NT2/D1 (cell line): ENCODE data around the gene S1PR3.

ENCODE experiments used
- DNase-seq: peaks from one replicate; pipeline ENCODE4 v3.0.0-alpha.2; 2011; ENCODE audit warnings: low read depth, low spot score
- H3K27me3 ChIP-seq: 2 replicates; pipeline ENCODE4 v1.6.0; 2011; ENCODE audit warnings: mild to moderate bottlenecking; ENCODE audit not compliant: insufficient read length, insufficient read depth
- H3K36me3 ChIP-seq: 2 replicates; pipeline ENCODE4 v1.6.1; 2011; ENCODE audit warnings: mild to moderate bottlenecking, low read length, mixed read lengths; ENCODE audit not compliant: insufficient read depth, insufficient read length
- H3K4me1 ChIP-seq: 2 replicates; pipeline ENCODE4 v1.5.1; 2011; ENCODE audit not compliant: insufficient read depth, insufficient read length
- H3K4me3 ChIP-seq: 2 replicates; pipeline ENCODE4 v1.5.1; 2011; ENCODE audit warnings: low read depth; ENCODE audit not compliant: insufficient read length
- H3K9ac ChIP-seq: 2 replicates; pipeline ENCODE4 v1.6.0; 2011; ENCODE audit warnings: low read depth; ENCODE audit not compliant: insufficient read length
- H3K9me3 ChIP-seq: 2 replicates; pipeline ENCODE4 v1.5.1; 2011; ENCODE audit warnings: mild to moderate bottlenecking, low read length; ENCODE audit not compliant: insufficient read depth
- SUZ12 ChIP-seq: IDR thresholded peaks from 2 replicates; pipeline ENCODE4 v1.6.1; 2011; ENCODE audit not compliant: insufficient read length, insufficient read depth; ENCODE audit errors: extremely low read depth
- YY1 ChIP-seq: IDR thresholded peaks from 2 replicates; pipeline ENCODE4 v1.6.1; 2011; ENCODE audit not compliant: insufficient read length, insufficient read depth
- ZNF274 ChIP-seq: IDR thresholded peaks from 2 replicates; pipeline ENCODE4 v1.6.1; 2011; ENCODE audit warnings: mild to moderate bottlenecking, low read depth, low read length

The S1PR3 gene

DNA sequence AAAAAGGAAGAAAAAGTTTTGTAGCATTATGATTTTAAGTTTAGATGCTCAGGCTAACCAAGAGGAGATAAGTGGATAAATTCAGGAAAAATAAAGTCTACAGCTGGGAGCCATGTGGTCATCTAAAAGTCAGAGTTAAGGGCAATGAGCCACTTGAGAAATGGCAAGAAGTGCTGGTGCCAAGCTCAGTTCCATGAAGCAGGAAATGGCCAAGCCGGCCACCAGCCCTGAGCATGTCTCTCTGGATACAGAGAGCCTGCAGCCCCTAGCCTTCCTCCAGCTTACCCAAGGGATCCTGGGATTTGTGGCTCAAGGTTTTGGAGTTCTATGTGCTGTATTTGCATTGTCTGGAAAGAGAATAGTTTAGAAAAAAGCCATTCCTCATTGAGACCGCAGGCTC, 12.2 kb upstream of the S1PR3 start:
- no peak for TF ChIP-seq SUZ12
- no peak for TF ChIP-seq YY1
- no peak for TF ChIP-seq ZNF274
- Histone ChIP-seq H3K27me3 (no peaks in the 10 kb centered on the region), H3K4me3 (no peak overlapping the region), H3K9me3 (peaks cover 35% of the 10 kb centered on the region; the same call in 1 of the 2 replicates), H3K36me3 (no peaks in the 10 kb centered on the region), H3K4me1 (no peaks in the 10 kb centered on the region), H3K9ac (no peak overlapping the region)
- no peak for DNase-seq

DNA sequence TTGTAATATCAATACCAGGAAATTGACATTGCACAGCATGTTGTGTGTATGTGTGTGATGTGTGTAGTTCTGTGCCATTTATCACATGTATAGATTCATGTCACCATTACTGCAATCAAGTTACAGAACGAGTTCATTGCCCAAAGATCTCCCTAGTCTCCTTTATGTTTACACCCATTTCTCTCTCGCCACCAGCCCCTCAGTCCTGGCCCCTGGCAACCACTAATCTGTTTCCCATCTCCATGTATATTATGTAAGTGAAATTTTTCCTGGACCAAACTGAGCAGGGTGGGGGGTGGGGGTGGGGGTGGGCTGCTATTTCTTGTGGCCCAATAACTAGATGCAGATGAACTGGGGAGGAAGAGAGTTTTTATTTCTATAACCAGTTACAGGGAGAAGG, 11.5 kb upstream of the S1PR3 start:
- Histone ChIP-seq H3K9me3 (peaks cover 35% of the 10 kb centered on the region; the same call in 1 of the 2 replicates), H3K36me3 (no peaks in the 10 kb centered on the region)
- no peak for TF ChIP-seq YY1
- no peak for TF ChIP-seq ZNF274
- TF ChIP-seq SUZ12: no peak

DNA sequence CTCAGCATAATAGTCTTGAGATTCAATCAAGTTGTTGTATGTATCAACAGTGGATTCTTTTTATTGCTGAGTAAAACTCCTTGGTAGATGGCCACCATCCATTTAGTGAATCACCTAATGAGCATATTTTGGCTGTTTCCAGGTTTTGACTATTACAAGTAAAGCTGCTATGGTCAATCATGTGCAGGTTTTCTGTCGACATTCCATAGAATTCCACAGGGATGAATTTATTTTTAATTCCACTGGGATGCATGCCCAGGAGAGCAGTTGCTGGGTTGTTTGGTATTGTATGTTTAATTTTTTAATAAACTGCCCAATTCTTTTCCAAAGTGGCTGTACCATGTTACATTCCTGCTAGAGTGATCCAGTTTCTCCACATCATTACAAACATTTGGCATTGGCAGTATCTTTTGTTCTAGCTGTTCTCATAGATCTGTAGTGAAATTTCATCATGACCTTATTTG, 10.5 kb upstream of the S1PR3 start:
- Histone ChIP-seq H3K36me3 (no peaks in the 10 kb centered on the region), H3K9ac (no peak overlapping the region), H3K4me3 (no peak overlapping the region), H3K27me3 (no peaks in the 10 kb centered on the region), H3K9me3 (peaks cover 35% of the 10 kb centered on the region; the same call in 1 of the 2 replicates), H3K4me1 (no peaks in the 10 kb centered on the region)
- TF ChIP-seq YY1 (no peak), SUZ12 (no peak), ZNF274 (no peak)
- DNase-seq: no peak

More for the DNA sequence above, 11.5 kb upstream of the S1PR3 start:
- no peaks in the 10 kb centered on the region for H3K4me1 ChIP-seq
- DNase-seq: no peak
- H3K4me3 ChIP-seq: no peak overlapping the region
- H3K27me3 ChIP-seq: no peaks in the 10 kb centered on the region
- H3K9ac ChIP-seq: no peak overlapping the region

DNA sequence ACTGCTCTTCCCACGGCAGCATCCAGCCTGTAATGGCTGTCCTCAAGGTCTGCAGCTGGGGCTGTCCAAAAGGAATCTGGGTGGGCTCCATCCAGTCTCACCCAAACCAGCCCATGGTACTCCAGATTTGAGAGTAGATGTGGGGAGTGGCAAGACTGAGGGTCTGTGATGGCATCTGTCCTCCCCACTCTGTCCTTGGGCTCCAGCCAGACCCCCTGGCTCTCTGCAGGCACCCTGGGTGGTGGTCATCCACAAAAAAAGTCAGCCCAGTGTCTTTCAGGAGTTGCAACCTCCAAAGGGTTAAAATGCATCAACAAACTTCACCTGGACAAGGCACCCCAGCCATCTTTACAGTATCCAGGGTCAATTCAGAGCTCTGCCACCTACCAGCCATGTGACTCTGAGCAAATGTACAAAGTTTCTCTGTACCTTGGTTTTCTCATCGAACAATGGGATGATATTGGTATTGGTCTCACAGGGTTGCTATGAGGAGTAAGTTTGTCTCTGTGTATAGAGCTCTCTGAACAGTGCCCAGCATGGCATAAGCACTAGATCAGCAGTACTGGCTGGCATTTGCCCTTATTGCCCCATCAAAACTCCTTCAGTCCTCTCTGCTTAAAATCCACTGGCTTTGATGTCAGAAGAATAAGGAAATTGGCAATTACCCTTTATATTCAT, 7.3 kb upstream of the S1PR3 start:
- TF ChIP-seq SUZ12: no peak
- TF ChIP-seq YY1: no peak
- TF ChIP-seq ZNF274: no peak
- no peaks in the 10 kb centered on the region for H3K27me3 ChIP-seq
- H3K9ac ChIP-seq: no peak overlapping the region
- H3K4me1 ChIP-seq: no peaks in the 10 kb centered on the region
- DNase-seq: no peak
- H3K9me3 ChIP-seq: peaks cover 32% of the 10 kb centered on the region; the same call in 1 of the 2 replicates
- H3K4me3 ChIP-seq: no peak overlapping the region
- H3K36me3 ChIP-seq: no peaks in the 10 kb centered on the region

DNA sequence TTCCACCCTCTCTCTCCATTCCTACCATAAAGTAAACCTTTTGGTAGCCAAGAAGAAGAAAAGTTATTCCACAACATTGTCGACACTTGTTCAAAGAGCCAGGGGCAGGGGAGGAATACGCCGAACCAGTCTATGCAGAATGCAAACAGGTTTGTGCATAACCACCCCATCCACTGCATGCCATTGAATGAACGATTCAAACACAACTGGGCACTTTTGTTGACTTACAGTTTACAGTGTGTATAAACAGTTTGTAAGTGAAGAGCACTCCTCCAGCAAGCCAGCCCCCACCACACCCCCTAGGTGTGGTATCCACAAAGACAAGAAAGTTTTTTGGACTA, 6.8 kb upstream of the S1PR3 start:
- H3K36me3 ChIP-seq: no peaks in the 10 kb centered on the region
- H3K9ac ChIP-seq: no peak overlapping the region
- peaks cover 3% of the 10 kb centered on the region for H3K4me1 ChIP-seq
- H3K9me3 ChIP-seq: peaks cover 27% of the 10 kb centered on the region; the same call in 1 of the 2 replicates
- H3K4me3 ChIP-seq: no peak overlapping the region
- no peaks in the 10 kb centered on the region for H3K27me3 ChIP-seq
- no peak for DNase-seq
- TF ChIP-seq YY1 (no peak), SUZ12 (no peak), ZNF274 (no peak)

DNA sequence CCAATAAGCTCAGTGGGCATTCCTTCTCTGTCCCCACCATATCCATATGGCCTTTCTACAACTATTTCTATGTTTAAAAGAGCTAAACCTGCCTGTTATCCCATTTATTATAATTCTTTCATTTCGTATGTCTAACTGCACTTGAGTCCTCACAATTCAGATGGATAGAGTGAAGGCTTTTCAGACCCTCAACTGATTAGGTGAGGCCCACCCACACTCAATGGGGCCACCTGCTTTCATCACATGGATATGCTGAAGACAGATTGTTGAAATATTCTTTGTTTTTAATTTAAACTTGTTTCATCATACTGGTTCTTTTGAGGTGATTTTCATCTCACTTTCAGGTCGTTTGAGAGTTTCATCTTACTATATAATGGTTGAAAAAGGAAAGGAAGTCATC, 5.7 kb upstream of the S1PR3 start:
- TF ChIP-seq ZNF274 (no peak), SUZ12 (no peak), YY1 (no peak)
- no peak overlapping the region for H3K9ac ChIP-seq
- H3K27me3 ChIP-seq: no peaks in the 10 kb centered on the region
- no peak for DNase-seq
- H3K4me3 ChIP-seq: no peak overlapping the region
- H3K9me3 ChIP-seq: peaks cover 19% of the 10 kb centered on the region; the same call in 1 of the 2 replicates
- no peaks in the 10 kb centered on the region for H3K36me3 ChIP-seq
- peaks cover 5% of the 10 kb centered on the region for H3K4me1 ChIP-seq

DNA sequence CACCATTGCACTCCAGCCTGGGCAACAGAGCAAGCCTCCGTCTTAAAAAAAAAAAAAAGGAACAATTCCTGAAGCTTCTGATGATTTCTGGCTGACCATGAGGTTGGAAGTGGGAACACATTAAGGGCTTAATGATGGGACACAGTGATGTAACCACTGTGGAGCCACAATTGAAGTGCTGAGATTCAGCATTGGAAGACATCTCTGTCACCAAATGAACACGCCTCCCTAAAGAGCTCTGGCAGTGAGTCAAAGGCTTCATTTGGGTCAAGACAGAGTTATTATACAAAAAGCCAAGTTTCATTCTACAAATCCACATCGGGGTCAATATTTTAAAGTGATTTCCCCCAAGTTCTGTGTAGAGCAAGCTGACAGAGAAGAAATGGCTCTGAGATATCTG, 4.5 kb upstream of the S1PR3 start:
- peaks cover 7% of the 10 kb centered on the region; the same call in 1 of the 2 replicates for H3K9me3 ChIP-seq
- TF ChIP-seq YY1 (no peak), ZNF274 (no peak), SUZ12 (no peak)
- no peak overlapping the region for H3K4me3 ChIP-seq

DNA sequence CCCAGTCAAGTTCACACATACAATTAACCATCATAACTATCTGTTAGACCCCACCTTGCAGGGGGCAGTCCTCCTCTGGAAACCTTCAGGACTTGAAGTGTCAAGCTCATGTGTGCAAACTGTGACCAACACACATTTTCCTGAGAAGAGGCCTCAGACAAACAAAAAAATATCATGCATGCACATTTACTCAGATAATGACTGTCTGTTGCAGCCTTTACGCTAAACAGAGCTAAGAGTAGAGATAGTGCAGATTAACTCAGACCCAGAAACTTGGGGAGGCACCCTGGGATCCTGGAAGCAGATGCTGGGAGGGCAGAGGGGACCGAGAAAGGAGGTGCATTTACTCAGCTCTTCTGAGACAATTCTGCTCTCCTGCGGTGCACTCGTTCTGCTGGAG, 3.6 kb upstream of the S1PR3 start:
- Histone ChIP-seq H3K4me1 (peaks cover 5% of the 10 kb centered on the region), H3K4me3 (no peak overlapping the region), H3K9me3 (no peaks in the 10 kb centered on the region), H3K27me3 (no peaks in the 10 kb centered on the region), H3K9ac (no peak overlapping the region), H3K36me3 (no peaks in the 10 kb centered on the region)
- no peak for DNase-seq
- TF ChIP-seq ZNF274 (no peak), YY1 (no peak), SUZ12 (no peak)

More for the DNA sequence above, 4.5 kb upstream of the S1PR3 start:
- Histone ChIP-seq H3K36me3 (no peaks in the 10 kb centered on the region), H3K4me1 (peaks cover 5% of the 10 kb centered on the region), H3K9ac (no peak overlapping the region), H3K27me3 (no peaks in the 10 kb centered on the region)
- DNase-seq: no peak
